Measurements from ENCODE around the gene SLC5A10.
A peak's percentile ranks its signal among the peaks of the same experiment; 100 is the strongest.
"Not testable (repeated sequence)": the region's sequence is repeated elsewhere in the genome, so short reads cannot be mapped to it uniquely, and the experiment has no call there.

The SLC5A10 gene

DNA sequence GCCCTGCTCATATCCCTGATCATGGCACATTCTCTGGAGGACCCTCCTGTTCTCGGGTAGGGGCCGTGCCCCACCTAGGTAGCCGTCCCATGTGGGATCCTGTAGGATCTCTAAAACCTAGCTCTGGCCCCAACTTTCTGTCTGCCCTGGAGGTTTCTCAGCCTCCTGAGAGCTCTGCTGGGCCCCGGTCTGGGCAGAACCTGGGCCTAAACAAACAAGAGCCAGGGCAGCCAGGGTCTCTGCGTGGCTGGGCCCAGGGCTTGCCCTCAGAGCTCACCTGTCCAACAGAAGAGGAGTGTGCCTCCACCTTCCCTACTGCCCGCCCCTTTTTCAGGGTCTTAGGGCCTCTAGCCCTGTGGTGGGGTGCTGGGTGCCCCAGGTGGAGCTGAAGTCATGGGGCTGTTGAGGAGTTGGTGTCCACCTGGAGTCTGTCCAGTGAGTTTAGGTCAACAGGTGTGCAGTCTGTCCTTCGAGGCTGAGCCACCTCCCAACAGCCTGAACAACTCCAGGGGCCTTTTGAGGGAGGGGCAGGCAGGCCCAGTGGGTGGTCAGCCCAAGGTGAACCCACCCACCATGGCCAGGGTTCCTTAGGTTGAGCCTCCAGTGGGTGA is 69.2 kb downstream of the SLC5A10 start:
- DNase-seq: not testable (repeated sequence)

DNA sequence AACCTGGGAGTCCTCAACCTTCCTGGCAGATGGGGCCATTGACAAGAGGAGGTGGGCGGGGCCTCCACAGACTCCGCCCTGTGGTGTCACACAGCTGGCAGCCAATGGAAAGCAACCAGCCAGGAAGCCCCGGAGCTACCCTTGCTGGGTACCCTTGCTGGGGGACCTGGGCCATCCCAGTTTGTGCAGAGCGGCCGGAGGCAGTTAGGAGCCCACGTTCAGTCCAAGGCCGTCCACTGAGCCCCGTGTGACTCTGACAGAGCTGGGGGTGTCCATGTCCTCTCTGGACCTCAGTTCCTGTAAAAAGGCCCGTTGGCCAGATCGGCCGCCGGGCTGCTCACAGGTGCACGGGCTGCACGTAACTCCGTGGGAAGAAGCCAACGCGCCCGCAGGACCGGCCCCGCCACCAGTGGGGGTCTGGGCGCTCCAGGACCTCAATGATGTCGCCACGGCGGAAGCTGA is 69.7 kb downstream of the SLC5A10 start:
- DNase-seq: peak; percentile 21

DNA sequence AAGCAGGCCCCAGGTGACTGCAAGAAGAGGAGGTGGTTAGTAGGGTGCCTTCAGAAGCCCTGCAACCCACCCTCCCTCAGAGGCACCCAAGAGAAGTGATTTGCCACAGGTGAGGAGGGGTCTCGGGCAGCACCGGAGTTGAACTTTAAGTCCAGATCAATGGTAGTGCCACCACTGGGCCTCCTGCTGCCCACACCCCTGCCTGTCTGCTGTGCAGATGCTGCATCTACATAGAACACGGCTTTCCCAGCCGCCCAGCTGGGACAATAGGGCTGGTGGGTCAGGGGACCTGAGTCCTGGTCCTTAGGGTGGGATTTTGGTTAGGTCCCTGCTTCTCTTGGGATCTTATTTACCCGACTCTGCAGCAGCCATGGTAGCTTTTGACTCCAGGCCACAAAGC is 70.2 kb downstream of the SLC5A10 start:
- no peak for DNase-seq

DNA sequence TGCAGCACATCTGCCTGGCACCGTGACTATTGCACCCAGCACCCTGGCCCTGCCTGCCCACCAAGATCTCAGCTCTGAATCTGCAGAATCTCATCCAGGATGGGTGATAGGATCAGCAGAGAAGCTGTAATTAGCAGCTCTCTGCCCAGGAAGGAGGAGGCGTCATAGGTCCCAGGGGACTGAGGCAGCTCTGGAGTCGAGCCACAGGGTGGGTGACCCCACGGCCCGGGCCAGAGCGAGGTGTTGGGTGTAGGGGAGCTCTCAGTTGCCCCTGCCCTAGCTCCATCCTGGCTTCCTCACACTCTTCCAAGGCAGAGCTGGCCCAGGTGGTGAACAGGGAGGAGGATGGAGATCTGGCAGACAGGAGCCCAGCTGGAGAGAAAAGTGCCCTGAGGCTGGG is 70.8 kb downstream of the SLC5A10 start:
- no peak for DNase-seq

DNA sequence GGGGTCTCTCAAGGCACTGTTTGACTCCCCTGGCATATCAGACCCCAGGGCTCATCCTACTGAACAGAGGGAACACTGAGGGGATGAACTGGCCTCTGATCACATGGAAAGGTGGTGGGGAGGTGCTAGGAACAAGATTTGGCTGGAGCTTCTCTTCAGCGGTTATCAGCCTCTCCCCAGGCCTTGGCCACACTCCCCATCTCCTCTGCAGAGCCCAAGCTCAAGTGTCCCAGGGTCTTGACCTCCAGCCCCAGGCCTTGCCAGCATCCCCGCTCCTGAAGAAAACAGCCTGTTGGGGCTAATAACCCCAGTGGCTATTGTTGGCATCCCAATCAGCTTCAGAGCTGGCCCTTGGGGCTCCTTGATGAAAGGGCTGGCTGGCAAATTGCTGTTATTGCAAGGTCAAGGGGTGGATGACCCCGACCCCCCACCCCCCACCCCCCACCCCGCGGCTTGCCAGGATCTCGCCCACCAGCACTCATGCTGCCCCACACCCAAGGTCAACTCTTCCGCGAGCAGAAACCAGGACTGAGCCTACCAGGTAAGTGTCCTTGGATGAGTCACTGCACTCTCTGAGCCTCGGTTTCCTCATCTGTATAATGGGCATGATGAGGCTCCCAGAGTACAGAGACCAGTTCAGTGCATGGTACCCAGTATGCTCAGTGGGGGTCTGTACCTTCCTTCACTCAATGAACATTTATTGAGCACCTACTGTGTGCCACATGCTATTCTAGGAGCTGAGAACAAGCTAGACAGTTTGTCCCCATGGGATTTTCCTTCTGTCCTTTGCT is 71.4 kb downstream of the SLC5A10 start:
- DNase-seq: no peak

DNA sequence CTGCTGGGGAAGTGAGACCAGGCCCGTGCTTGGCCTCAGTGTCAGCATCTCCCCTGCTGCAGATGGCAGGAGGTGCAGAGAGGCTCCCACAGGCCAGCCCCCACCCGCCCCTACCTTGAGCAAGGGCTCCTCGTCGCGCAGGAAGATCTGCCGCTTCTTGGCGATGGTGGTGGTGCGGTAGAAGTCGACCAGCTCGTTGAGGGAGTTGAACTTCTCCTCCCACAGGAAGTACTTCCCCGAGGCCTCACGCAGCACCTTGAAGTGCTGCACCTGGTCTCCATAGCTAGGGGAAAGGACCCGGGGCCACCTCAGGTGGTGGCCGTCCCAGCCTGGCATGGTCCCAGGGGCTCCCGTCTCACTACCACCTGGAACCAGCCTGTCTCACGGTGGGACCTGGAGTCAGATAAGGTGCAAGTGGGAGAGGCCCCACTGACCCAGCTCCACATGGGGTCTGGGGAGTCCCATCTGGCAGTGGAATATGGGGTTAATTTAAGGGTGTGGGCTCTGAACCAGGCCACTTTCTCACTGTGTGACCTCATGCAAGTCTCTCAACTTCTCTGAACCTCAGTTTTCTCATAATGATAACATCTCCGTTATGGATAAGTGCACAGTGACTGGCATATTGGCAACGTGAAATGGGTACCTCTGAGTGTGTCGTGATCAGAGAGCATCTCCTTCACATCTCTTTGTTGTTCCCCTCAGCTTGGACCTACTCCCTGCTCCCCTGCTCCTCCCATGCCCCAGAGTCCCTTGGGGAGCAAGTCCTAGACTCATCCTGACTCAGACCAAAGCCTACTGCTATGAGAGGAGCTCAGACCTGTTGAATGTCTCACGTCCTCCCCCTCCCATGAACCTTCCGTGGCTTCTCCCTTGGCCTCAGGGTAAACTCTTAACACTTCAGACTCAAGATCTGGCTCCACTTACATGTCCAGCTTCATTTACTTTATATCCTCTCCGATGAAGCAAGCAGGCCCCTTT is 72.4 kb downstream of the SLC5A10 start:
- no peak for DNase-seq

DNA sequence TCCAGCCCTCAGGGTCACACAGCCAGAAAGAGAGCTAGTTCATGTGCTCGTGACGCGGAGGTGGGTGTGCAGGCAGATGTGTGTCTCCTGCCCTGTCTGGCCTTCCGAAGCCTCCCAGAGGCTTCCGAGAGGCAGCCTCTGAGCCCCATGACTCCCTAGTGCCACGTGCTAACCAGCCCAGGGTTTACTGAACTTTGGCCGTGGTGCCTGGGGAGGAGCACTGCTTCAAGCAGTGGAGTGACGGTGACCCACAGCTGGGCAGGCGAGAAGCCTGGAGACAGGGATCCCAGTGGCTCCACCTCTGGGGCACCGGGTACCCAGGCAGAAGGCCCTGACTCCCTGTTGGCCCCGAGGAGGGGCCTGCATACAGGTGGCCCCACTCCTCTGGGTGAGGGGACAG is 76.7 kb downstream of the SLC5A10 start:
- DNase-seq: not testable (repeated sequence)

DNA sequence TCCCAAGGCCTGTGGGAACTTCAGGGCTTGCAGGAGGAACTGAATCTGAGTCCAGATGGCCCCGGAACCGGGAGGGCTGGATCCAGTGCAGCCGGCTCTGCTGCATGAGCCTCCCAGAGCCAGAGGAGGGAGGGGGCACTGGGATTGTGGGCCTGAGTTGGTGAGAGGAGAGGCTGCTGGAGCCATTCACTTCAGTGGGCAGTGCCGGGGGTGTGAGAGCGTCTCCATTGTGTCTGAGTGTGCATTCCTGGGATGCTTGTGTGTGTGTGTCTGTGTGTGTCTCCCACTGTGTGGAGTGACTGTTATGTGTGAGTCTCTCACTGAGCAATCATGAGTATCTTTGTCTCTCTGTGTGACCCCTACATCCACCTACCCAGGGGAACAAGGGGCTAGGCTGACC is 77.8 kb downstream of the SLC5A10 start:
- not testable (repeated sequence) for DNase-seq

DNA sequence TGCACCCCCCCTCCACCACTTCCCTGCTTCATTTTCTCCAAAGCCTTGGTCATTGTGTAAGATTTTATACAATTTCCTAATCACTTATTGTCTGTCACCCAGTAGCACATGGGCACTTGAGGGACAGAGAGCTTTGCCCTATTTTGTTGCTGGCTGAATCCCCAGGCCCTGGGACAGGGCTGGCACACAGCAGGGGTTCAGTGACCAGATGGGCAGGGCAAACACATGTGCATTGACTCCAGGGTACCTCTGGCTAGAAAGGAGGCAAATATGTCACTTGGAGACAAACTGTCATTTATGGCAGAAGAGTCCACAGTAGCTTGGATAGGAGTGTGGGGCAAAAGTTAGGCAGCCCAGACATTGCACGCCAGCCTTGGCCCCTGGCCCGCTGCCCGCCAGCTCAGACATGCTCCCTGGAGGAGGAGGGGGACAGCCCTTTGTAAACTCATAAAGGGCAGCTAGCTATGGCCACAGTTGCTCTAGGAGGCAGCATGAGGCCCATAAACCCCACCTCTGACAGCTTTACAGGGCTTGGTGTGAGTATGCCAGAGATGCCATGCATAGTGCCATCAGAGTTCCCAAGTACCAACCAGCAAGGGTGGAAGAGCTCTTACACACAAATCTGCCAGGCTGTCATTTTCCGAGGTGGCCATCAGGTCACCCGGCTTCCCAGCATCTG is 78.9 kb downstream of the SLC5A10 start:
- not testable (repeated sequence) for DNase-seq

DNA sequence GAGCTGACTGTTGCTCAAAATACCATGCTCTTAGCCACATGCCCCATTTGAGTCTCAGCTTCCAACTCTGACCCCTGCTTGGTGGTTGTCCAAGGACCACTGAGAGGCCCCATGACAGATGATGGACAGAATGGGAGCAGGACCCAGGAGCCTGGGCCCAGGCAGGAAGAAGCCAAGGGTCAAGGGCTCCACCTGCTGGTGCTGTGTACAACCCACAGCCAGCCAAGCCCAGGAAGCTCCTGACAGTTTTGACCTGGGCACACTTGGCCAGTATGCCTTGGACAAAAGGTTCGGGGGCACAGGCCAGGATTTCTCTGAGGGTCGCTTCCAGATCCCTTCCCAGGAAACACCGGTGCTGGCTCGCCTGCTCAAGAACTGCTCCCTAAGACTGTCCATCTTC is 79.8 kb downstream of the SLC5A10 start:
- DNase-seq: peak; percentile 20

DNA sequence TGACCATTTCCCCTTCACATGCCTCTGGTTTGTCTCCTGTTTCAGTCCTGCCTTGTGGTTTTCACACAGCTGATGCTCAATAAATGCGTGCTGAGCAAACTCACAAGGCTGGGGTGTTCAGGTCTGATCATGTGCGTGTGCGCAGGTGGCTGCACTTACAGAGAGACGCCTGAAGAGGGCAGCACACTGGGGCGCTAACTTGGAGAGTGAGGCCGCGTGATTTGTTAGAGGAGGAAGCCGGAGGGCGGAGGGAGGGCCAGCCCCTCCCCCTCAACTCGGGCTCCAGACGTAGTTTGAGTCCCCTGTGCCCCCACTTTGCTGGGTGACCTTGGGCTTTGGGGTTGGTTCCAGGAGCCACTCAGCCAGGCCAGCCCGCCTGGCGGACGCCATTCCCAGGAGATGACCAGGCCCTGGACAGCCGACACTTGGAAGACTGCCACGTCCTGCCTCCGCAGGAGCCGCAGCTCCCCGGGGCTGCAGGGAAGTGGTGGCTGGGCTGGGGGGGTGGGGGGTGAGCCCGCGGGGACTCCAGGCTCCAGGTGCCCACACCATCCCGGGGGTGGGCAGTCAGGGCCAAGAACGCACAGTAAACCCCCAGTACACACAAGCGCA is 80.5 kb downstream of the SLC5A10 start:
- DNase-seq: not testable (repeated sequence)

DNA sequence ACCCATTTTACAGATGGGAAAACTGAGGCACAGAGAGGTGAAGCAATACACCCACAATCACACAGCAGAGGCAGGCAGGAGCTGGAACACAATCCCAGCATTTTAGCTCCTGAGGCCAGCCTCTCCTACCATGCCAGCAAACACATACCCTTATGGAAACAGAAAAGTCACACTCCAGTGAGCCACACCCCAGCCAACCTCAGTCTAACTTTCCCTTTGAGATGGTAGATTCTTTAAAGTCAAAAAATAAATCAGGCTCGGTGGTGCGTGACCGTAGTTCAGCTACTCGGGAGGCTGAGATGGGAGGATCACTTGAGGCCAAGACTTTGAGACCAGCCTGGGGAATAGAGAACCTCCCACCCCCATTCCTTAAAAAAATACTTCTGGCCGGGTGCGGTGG is 84.2 kb downstream of the SLC5A10 start:
- not testable (repeated sequence) for DNase-seq

DNA sequence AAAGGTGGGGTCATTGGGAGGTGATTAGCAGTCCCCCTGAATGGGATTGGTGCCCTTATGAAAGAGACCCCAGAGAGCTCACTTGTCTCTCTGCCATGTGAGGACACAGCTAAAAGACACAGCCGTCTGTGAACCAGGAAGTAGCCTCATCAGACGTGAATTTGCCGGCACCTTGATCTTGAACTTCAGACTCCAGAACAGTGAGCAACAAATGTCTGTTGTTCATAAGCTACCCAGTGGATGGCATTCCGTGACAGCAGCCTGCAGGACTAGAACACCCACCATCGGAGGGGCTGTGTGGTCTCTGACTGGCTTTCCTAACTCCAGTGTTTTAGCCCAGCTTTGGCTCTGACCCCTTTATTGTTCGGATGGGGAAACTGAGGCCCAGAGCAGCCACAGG is 85.6 kb downstream of the SLC5A10 start:
- not testable (repeated sequence) for DNase-seq

DNA sequence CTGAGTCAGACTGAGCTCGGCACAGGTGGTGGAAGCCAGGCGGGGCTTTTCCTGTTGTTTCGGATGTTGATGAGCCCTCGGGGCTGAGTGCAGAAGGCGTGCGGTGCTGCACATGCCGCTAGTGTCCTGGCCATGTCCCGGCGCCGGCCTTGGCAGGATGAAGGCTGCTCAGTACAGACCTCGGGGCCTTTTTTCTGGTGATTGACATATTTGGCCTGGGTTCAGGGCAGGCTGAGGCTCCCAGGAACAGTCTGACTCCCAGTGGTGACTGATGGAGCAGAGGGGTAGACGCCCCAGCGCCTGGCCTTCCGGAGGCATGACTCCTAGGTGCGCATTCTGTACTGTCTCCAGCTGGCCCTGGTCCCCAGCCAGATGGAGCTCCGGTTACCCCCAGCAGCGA is 86.0 kb downstream of the SLC5A10 start:
- DNase-seq: not testable (repeated sequence)

DNA sequence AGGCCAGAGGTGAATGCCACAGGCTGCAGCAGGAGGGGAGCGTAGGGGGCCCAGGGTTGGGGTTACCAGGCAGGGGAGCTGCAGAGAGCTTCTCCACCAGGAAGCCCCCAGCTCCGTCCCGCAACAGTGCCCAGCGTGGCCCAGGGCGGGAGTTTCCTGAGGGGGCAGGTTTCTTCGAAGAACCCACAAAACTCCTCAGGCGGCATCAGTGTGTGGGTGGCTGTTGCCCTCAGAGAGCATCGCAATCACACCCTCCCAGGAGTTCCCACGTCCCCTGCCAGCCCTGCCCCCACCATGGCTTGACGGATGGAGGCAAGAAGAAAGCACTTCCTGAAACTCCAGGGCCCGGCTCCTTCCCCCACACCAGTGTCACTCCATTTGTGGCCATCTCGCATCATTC is 86.8 kb downstream of the SLC5A10 start:
- not testable (repeated sequence) for DNase-seq

DNA sequence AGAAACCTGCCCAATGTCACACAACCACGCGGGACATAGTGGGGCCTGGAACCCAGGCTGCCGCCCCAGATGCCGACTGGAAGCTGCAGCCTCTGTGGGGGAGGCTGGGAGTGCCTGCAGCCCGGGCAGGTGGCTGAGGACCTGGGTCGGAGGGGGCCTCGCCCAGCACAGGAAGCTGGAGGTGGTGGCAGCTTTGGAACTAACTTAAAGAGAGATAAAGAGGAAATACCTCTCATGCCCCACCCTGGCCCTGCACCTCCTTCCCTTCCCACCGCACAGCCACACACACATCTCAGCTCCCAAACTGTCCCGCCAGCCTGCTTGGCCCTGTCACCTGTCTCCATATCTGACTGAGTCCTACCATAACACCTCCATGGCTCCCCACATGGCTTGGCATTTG is 88.4 kb downstream of the SLC5A10 start:
- not testable (repeated sequence) for DNase-seq

DNA sequence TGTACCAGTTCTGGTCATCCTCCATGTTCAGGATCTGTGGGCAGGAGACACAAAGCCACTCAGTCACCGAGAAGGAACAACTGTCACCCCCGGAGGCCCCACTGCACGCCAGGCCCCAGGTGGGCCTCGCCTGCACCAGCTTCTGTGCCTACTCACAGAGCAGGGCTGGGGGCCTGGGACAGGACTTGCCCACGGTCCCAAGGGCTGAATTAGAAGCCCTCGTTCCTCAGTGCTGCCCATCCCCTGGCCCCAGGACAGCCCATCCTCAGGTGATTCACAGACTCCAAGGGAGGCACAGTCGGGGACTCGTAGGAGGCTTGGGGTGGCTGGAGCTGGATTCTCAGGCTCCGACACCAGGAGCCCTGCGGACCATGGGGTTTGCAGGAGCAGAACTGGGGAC is 89.9 kb downstream of the SLC5A10 start:
- DNase-seq: not testable (repeated sequence)

DNA sequence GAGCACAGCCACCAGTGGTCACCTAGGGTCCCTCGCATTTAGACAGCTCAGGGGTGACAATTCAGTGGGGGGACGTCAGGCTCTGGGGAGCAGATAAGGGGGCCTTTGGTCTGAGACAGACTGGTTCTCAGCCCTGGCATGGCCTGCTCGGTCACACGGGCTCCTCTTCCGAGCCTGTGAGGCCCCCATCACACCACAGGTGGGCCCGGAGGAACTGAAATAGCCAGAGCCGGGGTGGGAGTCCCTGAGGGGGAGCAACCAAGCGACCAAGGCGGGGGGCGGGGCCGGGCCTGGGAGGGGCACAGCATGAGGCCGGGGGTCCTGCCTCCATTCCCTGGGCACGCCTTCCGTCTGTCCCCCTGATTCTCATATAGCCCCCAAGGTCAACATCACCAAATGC is 90.4 kb downstream of the SLC5A10 start:
- DNase-seq: not testable (repeated sequence)

DNA sequence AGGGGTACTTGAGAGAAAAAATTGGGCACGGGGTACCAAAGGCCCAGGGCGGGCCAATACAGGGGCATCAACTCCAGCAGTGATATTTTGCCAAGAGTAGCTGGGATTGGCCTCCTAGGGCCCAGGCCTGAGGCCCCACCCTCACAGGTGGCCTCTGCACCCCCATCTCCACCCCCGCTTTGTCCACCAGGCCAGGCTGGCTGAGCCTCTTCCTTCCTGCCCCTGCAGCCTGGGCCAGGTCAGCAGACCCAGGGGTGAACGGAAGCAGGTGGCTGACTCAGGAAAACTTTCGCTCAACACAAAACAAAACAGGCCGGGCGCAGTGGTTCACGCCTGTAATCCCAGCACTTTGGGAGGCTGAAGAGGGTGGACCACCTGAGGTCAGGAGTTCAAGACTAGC is 91.1 kb downstream of the SLC5A10 start:
- DNase-seq: not testable (repeated sequence)

DNA sequence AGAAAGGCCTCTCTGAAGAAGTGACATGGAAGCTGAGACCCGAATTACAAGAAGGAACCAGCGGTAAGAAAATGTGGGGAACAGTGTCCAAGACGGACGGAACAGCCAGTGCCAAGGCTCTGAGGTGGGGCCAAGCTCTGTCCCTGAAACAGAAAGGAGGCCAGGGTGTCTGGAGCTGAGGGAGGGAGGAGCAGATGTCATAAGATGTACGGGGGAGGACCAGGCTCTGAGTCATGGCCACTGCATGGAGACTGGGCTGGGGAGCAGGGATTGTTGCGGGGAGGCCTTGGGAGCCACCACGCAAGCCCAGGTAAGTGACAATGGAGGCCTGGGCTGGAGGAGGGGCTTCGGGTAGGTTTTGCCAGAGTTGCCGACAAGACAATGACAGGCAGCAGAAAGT is 92.7 kb downstream of the SLC5A10 start:
- not testable (repeated sequence) for DNase-seq

DNA sequence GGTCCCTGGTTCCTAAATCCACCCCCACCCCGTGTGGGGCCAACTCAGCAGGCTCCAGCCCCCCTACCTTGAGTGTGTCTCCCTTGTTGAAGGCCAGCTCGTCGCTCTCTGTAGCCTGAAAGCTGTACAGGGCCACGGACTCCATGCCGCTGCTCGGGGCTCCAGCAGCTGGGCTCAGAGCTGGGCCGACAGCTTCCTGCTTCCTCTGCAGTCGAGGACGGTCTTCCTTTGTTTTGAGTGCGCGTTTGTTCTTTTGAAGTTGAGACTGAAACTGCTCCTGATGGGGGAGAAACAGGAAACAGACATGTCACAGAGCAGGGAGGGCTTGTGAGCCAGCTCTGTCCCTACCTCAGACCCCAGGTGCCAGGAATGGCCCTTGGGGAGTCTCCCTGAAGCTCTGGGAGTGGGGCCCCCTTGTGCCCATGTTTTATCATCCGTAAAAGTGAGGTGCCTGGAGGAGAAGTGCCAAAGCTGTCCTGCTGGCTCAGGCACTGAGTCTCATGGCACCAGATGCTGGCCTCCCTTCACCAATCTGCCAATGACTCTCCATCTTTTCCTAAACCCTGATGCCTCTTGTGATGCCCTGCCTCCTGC is 94.9 kb downstream of the SLC5A10 start, which contains the start of gene GRAP:
Gene GRAP (minus strand): TSS at position 176 of the 594 bp plus-strand sequence. CDS start 31 bp downstream, at position 145.
- DNase-seq: not testable (repeated sequence)

All from effector CD4-positive, alpha-beta T cell (primary cell).